Right renal pelvis (tissue), 4 donors: ENCODE data around the gene CD300C. TPM values are rescaled to one million over a fixed set of nuclear protein-coding genes. Genes with fewer than 3 reads are reported as not detected.
"Not testable (repeated sequence)": the region's sequence is repeated elsewhere in the genome, so short reads cannot be mapped to it uniquely, and the experiment has no call there.

Source experiments
- DNase-seq, 4 donors: peaks; one replicate each; pipeline ENCODE4 v3.0.0-alpha.2; 2013; ENCODE audit warnings: low read depth in 4 of 4, low spot score in 3 of 4, missing footprints in 1 of 4
- polyA plus RNA-seq, 4 donors: library from polyadenylated mRNA; unstranded; fragments of 120-200 nt; gene quantifications; one replicate each; pipeline ENCODE4 v1.2.1, GENCODE V29; 2013; ENCODE audit not compliant: insufficient read length in 4 of 4

Gene CD300C
- polyA plus RNA-seq, 4 donors: 0.51 to 0.58 (median 0.53) TPM

- DNase-seq: no peak
These were observed 29.2 kb downstream of the CD300C start for GRCh38 chr17:74516561-74517328.

GRCh38 chr17:74515941-74516340 is 30.0 kb downstream of the CD300C start:
- DNase-seq: no peak

- peak in 1 of 4 donors; percentile 4 for DNase-seq
These were observed 31.1 kb downstream of the CD300C start for GRCh38 chr17:74514632-74515334.

- peak in 2 of 4 donors; percentile 5 to 57 for DNase-seq
These were observed 31.8 kb downstream of the CD300C start for GRCh38 chr17:74513987-74514631.

- no peak for DNase-seq
These were observed 33.3 kb downstream of the CD300C start for GRCh38 chr17:74512624-74513091.

GRCh38 chr17:74512036-74512435 is 33.9 kb downstream of the CD300C start:
- DNase-seq: no peak

GRCh38 chr17:74508156-74508555 is 37.8 kb downstream of the CD300C start:
- no peak for DNase-seq

- not testable (repeated sequence) for DNase-seq
These were observed 42.0 kb downstream of the CD300C start for GRCh38 chr17:74503949-74504348.

GRCh38 chr17:74502861-74503260 is 43.1 kb downstream of the CD300C start:
- DNase-seq: no peak

- DNase-seq: no peak
These were observed 45.9 kb downstream of the CD300C start for GRCh38 chr17:74499992-74500391.

- DNase-seq: no peak
These were observed 48.4 kb downstream of the CD300C start for GRCh38 chr17:74497471-74497870.

GRCh38 chr17:74493331-74493833 is 52.5 kb downstream of the CD300C start:
- peak; percentile 48 to 68 (median 54) for DNase-seq

GRCh38 chr17:74491626-74492025 is 54.3 kb downstream of the CD300C start:
- no peak for DNase-seq

Other genes with a start within 250 kb of the CD300C start
- under 1 TPM; 0.24 to 0.83 (median 0.55) TPM for gene KIF19, start 219.9 kb downstream of the CD300C start, polyA plus RNA-seq
- gene BTBD17, start 184.2 kb downstream of the CD300C start, polyA plus RNA-seq: under 1 TPM; 0.15 to 0.25 (median 0.22) TPM
- under 1 TPM in 3 of 4 donors, not detected in 1; 0.13 to 0.17 (median 0.16) TPM for gene GPR142, start 178.6 kb downstream of the CD300C start, polyA plus RNA-seq
- 100 to 1,000 TPM; 116 to 145 (median 126) TPM for gene GPRC5C, start 114.0 kb downstream of the CD300C start, polyA plus RNA-seq
- 1 to 10 TPM in 2 of 4 donors, under 1 TPM in 2; 0.86 to 1.8 (median 1.4) TPM for gene CD300A, start 79.5 kb downstream of the CD300C start, polyA plus RNA-seq
- gene CD300LB, start 14.6 kb downstream of the CD300C start, polyA plus RNA-seq: under 1 TPM; 0.07 to 0.19 (median 0.14) TPM
- gene CD300H, start 21.4 kb upstream of the CD300C start, polyA plus RNA-seq: under 1 TPM in 1 of 4 donors, not detected in 3; 0.23 TPM
- gene CD300LD, start 46.2 kb upstream of the CD300C start, polyA plus RNA-seq: not detected
- gene CD300E, start 77.6 kb upstream of the CD300C start, polyA plus RNA-seq: under 1 TPM; 0.10 to 0.23 (median 0.22) TPM
- gene CD300LF, start 166.8 kb upstream of the CD300C start, polyA plus RNA-seq: under 1 TPM; 0.16 to 0.50 (median 0.27) TPM
- 1 to 10 TPM; 4.0 to 6.0 (median 5.4) TPM for gene RAB37, start 191.1 kb upstream of the CD300C start, polyA plus RNA-seq
- 100 to 1,000 TPM; 165 to 210 (median 175) TPM for gene NHERF1, start 202.5 kb upstream of the CD300C start, polyA plus RNA-seq
- gene NAT9, start 230.2 kb upstream of the CD300C start, polyA plus RNA-seq: 10 to 100 TPM; 41.6 to 47.2 (median 43.9) TPM